OCI-LY7 (cell line): ENCODE measurements around the gene LDLRAD4. TPM values are rescaled to one million over a fixed set of nuclear protein-coding genes. Genes with fewer than 3 reads are reported as not detected.

Source experiments
- BruUV-seq: library from RNA; stranded (reverse); fragments of 400-500 nt; replicated peaks from 2 replicates; lab custom pipeline; 2021; lab: Mats Ljungman, UMichigan
- CTCF ChIA-PET: fragments of 300-600 bp; sonication (Branson Sonifier 250); formaldehyde crosslinking; loops from one replicate; lab custom pipeline; 2022; ENCODE audit warnings: antibody characterized with exemption; ENCODE audit not compliant: unreplicated experiment; lab: Charles Lee
- POLR2A ChIA-PET: fragments of 300-600 bp; sonication (Branson Sonifier 250); formaldehyde crosslinking; loops from one replicate; lab custom pipeline; 2022; ENCODE audit warnings: antibody characterized with exemption; lab: Charles Lee
- DNase-seq: peaks from one replicate; pipeline ENCODE4 v3.0.0-alpha.2; 2015; ENCODE audit warnings: low spot score
- H2AFZ ChIP-seq: fragments of 200-600 bp; sonication (generic), shearing (Covaris generic); 2 replicates; pipeline ENCODE4 v1.6.1; 2014; ENCODE audit warnings: mild to moderate bottlenecking, antibody characterized with exemption, low read length, moderate library complexity
- H3K27ac ChIP-seq: fragments of 200-600 bp; sonication (generic); 2 replicates; pipeline ENCODE4 v1.5.1; 2014; ENCODE audit warnings: mixed run types, low read depth, mild to moderate bottlenecking, moderate library complexity, low read length, inconsistent platforms; ENCODE audit not compliant: poor library complexity, severe bottlenecking
- H3K36me3 ChIP-seq: fragments of 200-600 bp; sonication (generic); 2 replicates; pipeline ENCODE4 v1.6.1; 2014; ENCODE audit warnings: mild to moderate bottlenecking, antibody characterized with exemption, low read length, moderate library complexity, mixed read lengths; ENCODE audit not compliant: insufficient read depth
- H3K4me1 ChIP-seq: fragments of 200-600 bp; sonication (generic); 2 replicates; pipeline ENCODE4 v1.5.1; 2014; ENCODE audit warnings: mild to moderate bottlenecking, low read length; ENCODE audit not compliant: insufficient read depth, poor library complexity, severe bottlenecking
- H3K4me2 ChIP-seq: fragments of 200-600 bp; sonication (generic); 2 replicates; pipeline ENCODE4 v1.6.1; 2014; ENCODE audit warnings: mild to moderate bottlenecking, low read length
- H3K4me3 ChIP-seq: fragments of 200-600 bp; sonication (generic); 2 replicates; pipeline ENCODE4 v1.5.1; 2014; ENCODE audit warnings: mild to moderate bottlenecking, low read depth, low read length; ENCODE audit not compliant: poor library complexity, severe bottlenecking
- H3K79me2 ChIP-seq: fragments of 200-600 bp; sonication (generic); 2 replicates; pipeline ENCODE4 v1.6.1; 2016; ENCODE audit warnings: low read depth, mild to moderate bottlenecking, low read length, moderate library complexity, mixed read lengths; ENCODE audit not compliant: insufficient read depth
- H3K9me2 ChIP-seq: fragments of 200-600 bp; sonication (generic); 2 replicates; pipeline ENCODE4 v1.6.1; 2016; ENCODE audit warnings: mild to moderate bottlenecking, low read length, mixed read lengths; ENCODE audit not compliant: insufficient read depth
- H3K9me3 ChIP-seq: fragments of 200-600 bp; sonication (generic); 2 replicates; pipeline ENCODE4 v1.6.1; 2014; ENCODE audit warnings: mild to moderate bottlenecking, mixed run types, low read length, mixed read lengths
- H4K20me1 ChIP-seq: fragments of 200-600 bp; sonication (generic); 2 replicates; pipeline ENCODE4 v1.6.1; 2014; ENCODE audit warnings: mild to moderate bottlenecking, antibody characterized with exemption, low read length, moderate library complexity, mixed read lengths; ENCODE audit not compliant: insufficient read depth
- CTCF ChIP-seq: fragments of 200-600 bp; sonication (generic); conservative IDR thresholded peaks from 2 replicates; pipeline ENCODE4 v1.5.1; 2014; ENCODE audit warnings: mild to moderate bottlenecking, antibody characterized with exemption, low read length, moderate library complexity, mixed read lengths
- EZH2phosphoT487 ChIP-seq: fragments of 200-600 bp; sonication (generic); IDR thresholded peaks from 2 replicates; pipeline ENCODE4 v1.6.1; 2018; ENCODE audit warnings: low read depth, borderline replicate concordance, mild to moderate bottlenecking, mixed run types, antibody characterized with exemption, low read length, moderate library complexity, mixed read lengths
- intact Hi-C: fragments of 100-400 bp; cut with micrococcal nuclease; formaldehyde crosslinking; loops from one replicate; pipeline ENCODE4 v1.10.0; 2022; ENCODE audit not compliant: unreplicated experiment
- total RNA-seq, 2 experiments: library from RNA; depleted of rRNA in 1 of 2; stranded (reverse); fragments of >200 nt in 1 of 2; shearing (Covaris generic) in 1 of 2; gene quantifications; 2 replicates each; pipeline ENCODE4 v1.2.3, GENCODE V29; 2014 to 2022

LDLRAD4 gene
- total RNA-seq, 2 experiments from 2014 or later, result 26.2 to 43.8 TPM

GRCh38 chr18:13580351-13580750 lies 361.8 kb downstream of the LDLRAD4 start:
- Histone ChIP-seq H4K20me1 (no peaks in the 10 kb centered on the region), H3K9me3 (no peaks in the 10 kb centered on the region), H3K27ac (no peak overlapping the region), H3K4me1 (peaks cover 50% of the 10 kb centered on the region), H3K79me2 (no peaks in the 10 kb centered on the region), H3K9me2 (no peaks in the 10 kb centered on the region), H3K4me3 (no peak overlapping the region), H2AFZ (no peak overlapping the region), H3K4me2 (peak overlapping the region; percentile 23; the same call in 1 of the 2 replicates), H3K36me3 (no peaks in the 10 kb centered on the region)
- intact Hi-C loops, result no loop called here
- BruUV-seq, result no TSS peak
- no peak for TF ChIP-seq EZH2phosphoT487
- TF ChIP-seq CTCF, result no peak
- CTCF ChIA-PET, result no interaction called here
- POLR2A ChIA-PET, result interaction anchor here (7.5 kb wide), 1 partner anchor 33 kb away, joined by 63 read pairs; no protein-coding TSS in a partner anchor
- DNase-seq, result no peak

GRCh38 chr18:13580991-13581390 lies 362.4 kb downstream of the LDLRAD4 start:
- DNase-seq, result no peak
- intact Hi-C loops, result no loop called here
- no peak overlapping the region for H3K4me3 ChIP-seq
- no peak overlapping the region for H2AFZ ChIP-seq
- H3K27ac ChIP-seq, result no peak overlapping the region
- TF ChIP-seq CTCF (no peak), EZH2phosphoT487 (no peak)
- no peaks in the 10 kb centered on the region for H3K9me2 ChIP-seq
- no TSS peak for BruUV-seq
- H3K4me2 ChIP-seq, result no peak overlapping the region
- H3K4me1 ChIP-seq, result peaks cover 56% of the 10 kb centered on the region
- H3K79me2 ChIP-seq, result no peaks in the 10 kb centered on the region
- ChIA-PET POLR2A (interaction anchor here (0.7 to 1.2 kb wide), 2 partner anchors 26 to 31 kb away, joined by 3 to 4 read pairs; no protein-coding TSS in a partner anchor), CTCF (no interaction called here)
- H3K9me3 ChIP-seq, result no peaks in the 10 kb centered on the region
- H4K20me1 ChIP-seq, result no peaks in the 10 kb centered on the region
- H3K36me3 ChIP-seq, result no peaks in the 10 kb centered on the region

- Histone ChIP-seq H3K4me1 (peaks cover 58% of the 10 kb centered on the region), H3K4me2 (no peak overlapping the region), H3K36me3 (no peaks in the 10 kb centered on the region), H3K79me2 (no peaks in the 10 kb centered on the region), H3K4me3 (no peak overlapping the region), H4K20me1 (no peaks in the 10 kb centered on the region), H3K9me2 (no peaks in the 10 kb centered on the region), H3K27ac (no peak overlapping the region), H2AFZ (no peak overlapping the region), H3K9me3 (no peaks in the 10 kb centered on the region)
- no peak for DNase-seq
- ChIA-PET POLR2A (interaction anchor here (0.7 to 1.2 kb wide), 2 partner anchors 25 to 31 kb away, joined by 3 to 4 read pairs; no protein-coding TSS in a partner anchor), CTCF (no interaction called here)
- intact Hi-C loops, result no loop called here
- no TSS peak for BruUV-seq
- no peak for TF ChIP-seq EZH2phosphoT487
- no peak for TF ChIP-seq CTCF
These were observed 363.1 kb downstream of the LDLRAD4 start for GRCh38 chr18:13581496-13582177.
